PC-3 (cell line): ENCODE data around the gene MDGA2. TPM values are rescaled to one million over a fixed set of nuclear protein-coding genes. Genes with fewer than 3 reads are reported as not detected.

Source experiments
- ATAC-seq: fragments of 200-7000 bp; cut with Tn5 transposase; 2 replicates; pipeline ENCODE4 v1.9.1; 2020; ENCODE audit warnings: mild to moderate bottlenecking, moderate library complexity
- BruUV-seq: library from RNA; stranded (reverse); fragments of 400-500 nt; replicated peaks from 2 replicates; lab custom pipeline; 2021; lab: Mats Ljungman, UMichigan
- CTCF ChIA-PET: fragments of 300-600 bp; sonication (Branson Sonifier 250); formaldehyde crosslinking; loops from one replicate; lab custom pipeline; 2022; ENCODE audit warnings: antibody characterized with exemption; lab: Charles Lee
- POLR2A ChIA-PET: fragments of 300-600 bp; sonication (Branson Sonifier 250); formaldehyde crosslinking; loops from one replicate; lab custom pipeline; 2022; ENCODE audit warnings: antibody characterized with exemption; ENCODE audit not compliant: unreplicated experiment; lab: Charles Lee
- DNase-seq: peaks from one replicate; pipeline ENCODE4 v3.0.0-alpha.2; 2015
- H2AFZ ChIP-seq: fragments of 300-600 bp; sonication (generic); 2 replicates; pipeline ENCODE4 v1.6.0; 2016; ENCODE audit warnings: antibody characterized with exemption, low read length
- H3F3A ChIP-seq: fragments of 300-600 bp; sonication (generic); one replicate; pipeline ENCODE4 v1.6.0; 2017; ENCODE audit warnings: antibody characterized with exemption, low read length, control low read depth, mild to moderate bottlenecking; ENCODE audit not compliant: unreplicated experiment
- H3K27ac ChIP-seq: fragments of 300-600 bp; sonication (generic); 2 replicates; pipeline ENCODE4 v1.5.1; 2016; ENCODE audit warnings: mild to moderate bottlenecking, low read length
- H3K27me3 ChIP-seq: fragments of 300-600 bp; sonication (generic); 2 replicates; pipeline ENCODE4 v1.6.1; 2016; ENCODE audit warnings: low read length, mixed read lengths
- H3K36me3 ChIP-seq: fragments of 300-600 bp; sonication (generic); 2 replicates; pipeline ENCODE4 v1.6.1; 2016; ENCODE audit warnings: low read depth, mixed run types, low read length, mixed read lengths
- H3K4me1 ChIP-seq: fragments of 300-600 bp; sonication (generic); 2 replicates; pipeline ENCODE4 v1.5.1; 2016; ENCODE audit warnings: low read length; ENCODE audit not compliant: insufficient read depth
- H3K4me2 ChIP-seq: fragments of 300-600 bp; sonication (generic); 2 replicates; pipeline ENCODE4 v1.6.0; 2016; ENCODE audit warnings: low read length
- H3K4me3 ChIP-seq: fragments of 300-600 bp; sonication (generic); 2 replicates; pipeline ENCODE4 v1.5.1; 2016; ENCODE audit warnings: mild to moderate bottlenecking, low read length, mixed read lengths
- H3K79me2 ChIP-seq: fragments of 300-600 bp; sonication (generic); 2 replicates; pipeline ENCODE4 v1.6.1; 2017; ENCODE audit warnings: low read length, mixed read lengths
- H3K9ac ChIP-seq: fragments of 300-600 bp; sonication (generic); 2 replicates; pipeline ENCODE4 v1.6.0; 2016; ENCODE audit warnings: mild to moderate bottlenecking, low read length
- H3K9me2 ChIP-seq: fragments of 300-600 bp; sonication (generic); replicated peaks from 2 replicates; pipeline ENCODE4 v1.6.1; 2016; ENCODE audit warnings: mixed run types, low read length, mixed read lengths
- H3K9me3 ChIP-seq: fragments of 300-600 bp; sonication (generic); 2 replicates; pipeline ENCODE4 v1.6.1; 2016; ENCODE audit warnings: low read length, mixed read lengths
- H4K20me1 ChIP-seq: fragments of 300-600 bp; sonication (generic); 2 replicates; pipeline ENCODE4 v1.6.1; 2016; ENCODE audit warnings: low read length, mixed read lengths
- CTCF ChIP-seq: fragments of 300-600 bp; sonication (generic); conservative IDR thresholded peaks from 2 replicates; pipeline ENCODE4 v1.5.1; 2017; ENCODE audit warnings: antibody characterized with exemption, low read depth, mild to moderate bottlenecking, low read length
- EZH2 ChIP-seq: fragments of 300-600 bp; sonication (generic); IDR thresholded peaks from one replicate; pipeline ENCODE4 v1.6.1; 2017; ENCODE audit warnings: antibody characterized with exemption, mild to moderate bottlenecking, low read length; ENCODE audit not compliant: unreplicated experiment
- EZH2phosphoT487 ChIP-seq: fragments of 300-600 bp; sonication (generic); IDR thresholded peaks from 2 replicates; pipeline ENCODE4 v1.6.1; 2018; ENCODE audit warnings: mild to moderate bottlenecking, antibody characterized with exemption, low read length, borderline replicate concordance
- intact Hi-C: fragments of 100-400 bp; cut with micrococcal nuclease; formaldehyde crosslinking; loops from 2 replicates; pipeline ENCODE4 v1.9.0; 2023
- total RNA-seq: library from RNA; depleted of rRNA; stranded (reverse); fragments of >200 nt; gene quantifications from 2 replicates; pipeline ENCODE4 v1.2.3, GENCODE V29; 2014

MDGA2 gene
- total RNA-seq, 1 experiment from 2014 or later, result 0.04 TPM

DNA sequence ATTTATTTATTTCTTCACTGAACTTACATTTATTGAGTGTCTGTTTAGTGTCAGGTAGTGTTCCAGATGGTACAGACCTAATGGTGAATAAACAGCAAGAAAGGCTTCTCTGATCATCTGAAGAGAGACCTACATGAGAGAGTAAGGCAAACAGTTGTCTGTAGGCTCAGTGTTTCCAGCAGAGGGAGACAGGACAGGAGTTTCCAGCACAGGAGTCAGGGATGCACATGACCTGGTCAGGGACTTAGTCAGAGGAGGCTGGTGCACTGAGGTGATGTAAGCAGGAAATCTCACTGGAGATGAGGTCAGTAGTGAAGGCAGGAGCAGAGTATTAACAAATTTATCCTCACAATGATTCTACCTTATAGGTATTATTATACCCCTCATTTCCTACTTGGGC is 233.2 kb downstream of the MDGA2 start:
- CTCF ChIA-PET, result no interaction called here
- no peak for TF ChIP-seq EZH2
- no peak for TF ChIP-seq EZH2phosphoT487
- peak; percentile 66 for TF ChIP-seq CTCF
- no peak overlapping the region for H3K4me3 ChIP-seq
- H3K27me3 ChIP-seq, result no peaks in the 10 kb centered on the region
- intact Hi-C loops, result no loop called here
- no peaks in the 10 kb centered on the region for H3F3A ChIP-seq
- POLR2A ChIA-PET, result no interaction called here
- no peak overlapping the region for H3K27ac ChIP-seq
- H3K9me2 ChIP-seq, result no peaks in the 10 kb centered on the region
- peak; percentile 81 for ATAC-seq
- no peaks in the 10 kb centered on the region for H4K20me1 ChIP-seq
- no TSS peak for BruUV-seq
- peak; percentile 70 for DNase-seq
- no peaks in the 10 kb centered on the region for H3K9me3 ChIP-seq
- H3K79me2 ChIP-seq, result no peaks in the 10 kb centered on the region
- H3K4me2 ChIP-seq, result no peak overlapping the region
- H3K36me3 ChIP-seq, result no peaks in the 10 kb centered on the region
- no peak overlapping the region for H2AFZ ChIP-seq
- H3K9ac ChIP-seq, result no peak overlapping the region
- H3K4me1 ChIP-seq, result 0 out of 2 replicates have a peak, but pooled peaks cover 4% of the 10 kb centered on the region

- Histone ChIP-seq H3K27ac (no peak overlapping the region), H3K9me3 (no peaks in the 10 kb centered on the region), H3K4me3 (no peak overlapping the region), H3K9ac (no peak overlapping the region), H3K4me2 (no peak overlapping the region), H3K36me3 (no peaks in the 10 kb centered on the region), H3K79me2 (no peaks in the 10 kb centered on the region), H3F3A (no peaks in the 10 kb centered on the region), H2AFZ (no peak overlapping the region), H3K9me2 (no peaks in the 10 kb centered on the region), H3K27me3 (no peaks in the 10 kb centered on the region), H4K20me1 (no peaks in the 10 kb centered on the region), H3K4me1 (0 out of 2 replicates have a peak, but pooled peaks cover 4% of the 10 kb centered on the region)
- DNase-seq (no peak), ATAC-seq (no peak)
- POLR2A ChIA-PET, result no interaction called here
- no peak for TF ChIP-seq EZH2phosphoT487
- CTCF ChIA-PET, result no interaction called here
- BruUV-seq, result no TSS peak
- intact Hi-C loops, result no loop called here
These were observed 235.5 kb downstream of the MDGA2 start for GRCh38 chr14:47439953-47440352.

GRCh38 chr14:47438650-47439140 is 236.7 kb downstream of the MDGA2 start:
- Histone ChIP-seq H3K4me3 (no peak overlapping the region), H3K9me3 (no peaks in the 10 kb centered on the region), H3F3A (no peaks in the 10 kb centered on the region), H2AFZ (no peak overlapping the region), H3K27me3 (no peaks in the 10 kb centered on the region), H3K36me3 (no peaks in the 10 kb centered on the region), H3K9ac (no peak overlapping the region), H3K4me1 (0 out of 2 replicates have a peak, but pooled peaks cover 4% of the 10 kb centered on the region), H4K20me1 (no peaks in the 10 kb centered on the region), H3K79me2 (no peaks in the 10 kb centered on the region), H3K9me2 (no peaks in the 10 kb centered on the region), H3K27ac (no peak overlapping the region), H3K4me2 (no peak overlapping the region)
- DNase-seq (peak; percentile 58), ATAC-seq (peak; percentile 58)
- ChIA-PET CTCF (no interaction called here), POLR2A (no interaction called here)
- intact Hi-C loops, result no loop called here
- no peak for TF ChIP-seq CTCF
- TF ChIP-seq EZH2phosphoT487, result no peak
- no peak for TF ChIP-seq EZH2
- no TSS peak for BruUV-seq
